GM12878 (cell line): Measurements from ENCODE around the gene CLEC16A.

Experiments used
- BCLAF1 ChIP-seq: fragments of 450-650 bp; IDR thresholded peaks from 2 replicates; pipeline ENCODE4 v1.6.1; 2017; ENCODE audit warnings: antibody characterized with exemption, mild to moderate bottlenecking, moderate library complexity
- CTCF ChIP-seq, 3 experiments: IDR thresholded peaks in 2 of 3; conservative IDR thresholded peaks in 1 of 3; 2 replicates each; pipeline ENCODE4 v1.5.1; 2011; ENCODE audit warnings: low read depth in 3 of 3, low read length in 3 of 3, mild to moderate bottlenecking in 3 of 3, control low read depth in 2 of 3, moderate library complexity in 2 of 3, inconsistent platforms in 1 of 3, mixed read lengths in 1 of 3; ENCODE audit not compliant: control insufficient read depth in 2 of 3, insufficient read depth in 1 of 3; ENCODE audit errors: extremely low read depth in 1 of 3
- HCFC1 ChIP-seq: fragments of 150-350 bp; IDR thresholded peaks from 2 replicates; pipeline ENCODE4 v1.6.1; 2014; ENCODE audit warnings: low read length
- HDAC6 ChIP-seq: fragments of 200-600 bp; sonication (generic); IDR thresholded peaks from one replicate; pipeline ENCODE4 v1.8.0; 2017; ENCODE audit warnings: antibody characterized with exemption; ENCODE audit not compliant: unreplicated experiment
- NFYB ChIP-seq: IDR thresholded peaks from 2 replicates; pipeline ENCODE4 v1.6.1; 2011; ENCODE audit warnings: low read depth, mild to moderate bottlenecking, low read length, improper control_type of control experiment, moderate library complexity; ENCODE audit not compliant: insufficient read depth
- POLR2A ChIP-seq: IDR thresholded peaks from 2 replicates; pipeline ENCODE4 v1.6.1; 2011; ENCODE audit warnings: low read depth, mild to moderate bottlenecking, low read length
- TARDBP ChIP-seq: IDR thresholded peaks from 2 replicates; pipeline ENCODE4 v1.6.1; 2016; ENCODE audit warnings: borderline replicate concordance
- YY1 ChIP-seq: IDR thresholded peaks from 2 replicates; pipeline ENCODE4 v1.6.1; 2011; ENCODE audit warnings: low read depth, mild to moderate bottlenecking, low read length

GRCh38 chr16:11201498-11202259, 257.3 kb downstream of the CLEC16A start:
- TF ChIP-seq NFYB (no peak), POLR2A (no peak), TARDBP (no peak), HCFC1 (no peak), CTCF (IDR thresholded peaks at IDR 0.05 in 2 of 3, conservative IDR thresholded peaks at IDR 0.05 in 1 of 3; ENCODE audit: control insufficient read depth in 2 of 3, extremely low read depth in 1 of 3, insufficient read depth in 1 of 3, low read depth in 3 of 3, low read length in 3 of 3) (no peak), YY1 (no peak), HDAC6 (no peak), BCLAF1 (no peak)
